Activated T-helper 2 cell treated with anti-CD3 and anti-CD28 coated beads, Interferon-gamma antibody, Interleukin-2, Interleukin-4, amounts not matched to agents 10 μg/mL and 5 μg/mL and 100 μg/mL, durations not matched to agents 14 hours and 24 hours and 36 hours (primary cell): ENCODE measurements around the gene HCCS. TPM values are rescaled to one million over a fixed set of nuclear protein-coding genes. Genes with fewer than 3 reads are reported as not detected.
"Not testable (repeated sequence)": the region's sequence is repeated elsewhere in the genome, so short reads cannot be mapped to it uniquely, and the experiment has no call there.

Experiments
- DNase-seq: peaks from one replicate; pipeline ENCODE4 v3.0.0; 2021; ENCODE audit warnings: low spot score
- H3K27ac Mint-ChIP-seq: one replicate; pipeline ENCODE4 v1.8.0; 2021; ENCODE audit warnings: mixed read lengths
- H3K27me3 Mint-ChIP-seq: one replicate; pipeline ENCODE4 v1.8.0; 2021; ENCODE audit warnings: low read depth, mixed read lengths
- H3K36me3 Mint-ChIP-seq: one replicate; pipeline ENCODE4 v1.8.0; 2021; ENCODE audit warnings: low read depth, mixed read lengths
- H3K4me1 Mint-ChIP-seq: one replicate; pipeline ENCODE4 v1.8.0; 2021; ENCODE audit warnings: low read depth, mixed read lengths
- H3K4me3 Mint-ChIP-seq: one replicate; pipeline ENCODE4 v1.8.0; 2021; ENCODE audit warnings: low read depth, mild to moderate bottlenecking, moderate library complexity, mixed read lengths
- H3K9me3 Mint-ChIP-seq: one replicate; pipeline ENCODE4 v1.8.0; 2021; ENCODE audit warnings: mixed read lengths
- intact Hi-C: fragments of 100-400 bp; cut with micrococcal nuclease; formaldehyde crosslinking; loops from one replicate; pipeline ENCODE4 v1.15.1; 2023
- total RNA-seq: library from RNA; stranded (reverse); gene quantifications from 2 replicates; pipeline ENCODE4 v1.2.3, GENCODE V29; 2022

The HCCS gene
- total RNA-seq, 1 donor from 2014 or later: 24.4 TPM

DNA sequence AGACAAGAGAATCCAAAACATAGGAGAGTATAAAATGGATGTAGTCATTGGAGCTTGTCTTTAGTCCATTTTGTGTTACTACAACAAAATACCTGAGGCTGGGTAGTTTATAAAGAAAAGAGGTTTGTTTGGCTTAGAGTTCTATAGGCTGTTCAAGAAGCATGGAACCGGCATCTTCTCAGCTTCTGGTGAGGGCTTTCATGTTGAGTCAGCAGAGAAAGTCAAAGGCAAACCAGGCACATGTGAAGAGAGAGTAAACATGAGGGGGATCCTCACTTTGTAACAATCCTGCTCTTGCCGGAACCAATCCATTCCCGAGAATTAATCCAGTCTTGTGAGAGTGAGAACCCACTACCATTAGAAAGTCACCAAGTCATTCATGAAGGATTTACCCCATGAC lies 8.1 kb upstream of the HCCS start:
- Mint-ChIP-seq H3K36me3 (peaks cover 3% of the 10 kb centered on the region), H3K27me3 (no peaks in the 10 kb centered on the region), H3K9me3 (no peaks in the 10 kb centered on the region), H3K4me3 (no peak overlapping the region), H3K27ac (no peak overlapping the region), H3K4me1 (peaks cover 4% of the 10 kb centered on the region)
- intact Hi-C loops: no loop called here
- no peak for DNase-seq

DNA sequence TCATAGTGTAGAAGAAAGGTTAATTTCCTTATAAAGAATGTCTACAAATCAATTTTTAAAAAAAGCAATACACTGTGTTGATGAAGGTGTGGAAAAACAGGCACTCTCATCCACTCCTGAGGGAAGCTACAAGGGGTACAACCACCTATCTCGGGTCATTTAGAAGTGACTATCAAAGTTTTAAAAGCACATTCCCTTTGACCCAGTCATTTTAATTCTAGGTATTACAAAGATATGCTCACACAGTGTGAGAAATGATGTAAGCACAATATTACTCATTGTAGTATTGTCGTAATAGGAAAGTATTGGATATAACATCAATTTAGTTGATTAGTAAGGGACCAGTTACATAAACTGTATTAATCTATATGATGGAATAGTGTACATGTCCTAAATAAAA lies 7.4 kb upstream of the HCCS start:
- H3K27me3 Mint-ChIP-seq: no peaks in the 10 kb centered on the region
- intact Hi-C loops: no loop called here
- no peak for DNase-seq
- H3K36me3 Mint-ChIP-seq: peaks cover 3% of the 10 kb centered on the region
- H3K4me1 Mint-ChIP-seq: peaks cover 4% of the 10 kb centered on the region
- no peaks in the 10 kb centered on the region for H3K9me3 Mint-ChIP-seq
- H3K27ac Mint-ChIP-seq: no peak overlapping the region
- no peak overlapping the region for H3K4me3 Mint-ChIP-seq

DNA sequence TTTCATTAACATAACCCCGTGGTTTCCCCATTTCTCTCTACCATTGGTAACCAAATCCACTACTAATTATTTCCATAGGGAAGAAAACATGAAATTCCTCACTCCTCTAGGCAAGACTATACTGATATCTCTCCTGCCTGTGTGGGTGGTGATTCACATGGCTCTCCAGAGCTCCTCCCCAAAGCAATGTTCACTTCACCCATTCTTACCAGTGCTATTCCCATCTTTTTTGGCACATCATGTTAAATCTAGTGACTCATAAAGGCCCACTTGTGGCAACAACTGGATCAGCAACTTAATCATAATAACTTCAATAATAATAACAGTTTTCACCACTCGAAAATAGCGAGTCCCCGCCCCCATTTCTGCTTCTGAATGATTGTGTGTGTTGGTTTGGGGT lies 6.1 kb upstream of the HCCS start:
- no peaks in the 10 kb centered on the region for H3K27me3 Mint-ChIP-seq
- H3K9me3 Mint-ChIP-seq: no peaks in the 10 kb centered on the region
- H3K27ac Mint-ChIP-seq: no peak overlapping the region
- peaks cover 3% of the 10 kb centered on the region for H3K36me3 Mint-ChIP-seq
- intact Hi-C loops: no loop called here
- no peak for DNase-seq
- H3K4me1 Mint-ChIP-seq: peaks cover 4% of the 10 kb centered on the region
- H3K4me3 Mint-ChIP-seq: no peak overlapping the region

DNA sequence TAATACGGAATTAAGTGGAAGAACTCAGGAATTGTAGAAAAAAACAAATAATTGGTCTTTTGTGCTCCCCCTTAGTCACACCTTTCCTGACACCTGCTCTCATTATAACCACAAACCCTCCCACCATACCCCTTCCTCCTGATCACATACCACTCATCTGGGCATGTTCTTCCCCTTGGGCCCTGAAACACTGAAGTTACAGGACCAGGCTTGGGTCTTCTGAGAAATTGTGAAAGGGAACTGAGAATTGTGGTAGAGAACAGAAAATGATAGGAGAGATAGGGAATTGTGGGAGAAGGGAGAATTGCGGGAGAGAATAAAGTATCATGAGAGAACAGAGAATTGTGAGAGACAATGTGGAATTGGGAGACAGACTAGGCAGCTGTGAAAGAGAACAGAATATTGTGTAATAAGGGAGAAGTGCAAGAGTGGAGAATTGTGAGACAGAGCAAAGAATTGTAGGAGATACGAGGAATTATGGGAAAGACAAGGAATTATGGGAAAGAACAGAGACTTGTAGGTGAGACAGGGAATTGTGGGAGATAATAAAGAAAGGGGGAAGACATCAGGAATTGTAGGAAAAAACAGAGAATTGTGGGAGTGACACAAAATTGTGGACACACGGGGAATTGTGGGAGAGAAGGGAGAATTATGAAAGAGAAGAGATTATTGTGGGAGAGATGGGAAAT lies 2.7 kb upstream of the HCCS start:
- H3K4me1 Mint-ChIP-seq: peaks cover 5% of the 10 kb centered on the region
- intact Hi-C loops: no loop called here
- no peak overlapping the region for H3K27ac Mint-ChIP-seq
- H3K27me3 Mint-ChIP-seq: no peaks in the 10 kb centered on the region
- no peak for DNase-seq
- no peak overlapping the region for H3K4me3 Mint-ChIP-seq
- H3K9me3 Mint-ChIP-seq: no peaks in the 10 kb centered on the region
- peaks cover 4% of the 10 kb centered on the region for H3K36me3 Mint-ChIP-seq

DNA sequence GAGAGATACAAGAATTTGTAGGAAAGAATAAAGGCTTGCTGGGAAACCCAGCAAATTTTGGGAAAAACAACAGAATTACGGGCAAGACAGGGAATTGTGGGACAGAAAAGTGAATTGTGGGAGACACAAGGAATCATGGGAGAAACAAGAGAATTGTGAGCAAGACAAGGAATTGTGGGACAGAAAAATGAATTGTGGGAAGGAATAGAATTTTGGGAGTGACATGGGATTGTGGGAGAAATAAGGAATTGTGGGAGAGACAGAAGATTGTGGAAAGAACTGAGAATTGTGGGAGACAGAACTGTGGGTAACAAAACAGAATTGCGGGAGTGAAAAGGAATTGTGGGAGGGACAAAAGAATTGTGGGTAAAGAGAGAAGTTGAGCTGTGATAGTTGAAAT lies 1.2 kb upstream of the HCCS start:
- H3K4me3 Mint-ChIP-seq: no peak overlapping the region
- intact Hi-C loops: loop anchor here (10.0 kb wide), 1 partner anchor 645 kb away; the partner anchor contains the start of gene MSL3
- H3K27ac Mint-ChIP-seq: no peak overlapping the region
- peaks cover 16% of the 10 kb centered on the region for H3K36me3 Mint-ChIP-seq
- no peaks in the 10 kb centered on the region for H3K27me3 Mint-ChIP-seq
- no peak for DNase-seq
- peaks cover 11% of the 10 kb centered on the region for H3K4me1 Mint-ChIP-seq
- H3K9me3 Mint-ChIP-seq: no peaks in the 10 kb centered on the region

DNA sequence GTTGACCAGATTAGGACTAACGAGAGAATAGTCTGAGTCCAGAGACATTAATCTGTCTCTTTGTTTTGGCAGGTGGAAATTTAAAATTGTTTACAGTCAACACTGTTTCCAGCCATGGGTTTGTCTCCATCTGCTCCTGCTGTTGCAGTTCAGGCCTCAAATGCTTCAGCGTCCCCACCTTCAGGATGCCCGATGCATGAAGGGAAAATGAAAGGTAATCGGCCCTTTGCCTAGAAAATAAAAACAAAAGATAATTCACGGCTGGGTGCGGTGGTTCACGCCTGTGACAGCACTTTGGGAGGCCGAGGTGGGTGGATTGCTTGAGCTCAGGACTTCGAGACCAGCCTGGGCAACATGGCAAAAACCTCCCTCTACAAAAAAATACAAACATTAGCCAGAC lies 815 bp downstream of the HCCS start:
- intact Hi-C loops: loop anchor here (10.0 kb wide), 1 partner anchor 643 kb away; the partner anchor contains the start of gene MSL3
- no peak overlapping the region for H3K4me3 Mint-ChIP-seq
- no peaks in the 10 kb centered on the region for H3K9me3 Mint-ChIP-seq
- H3K4me1 Mint-ChIP-seq: peaks cover 14% of the 10 kb centered on the region
- no peaks in the 10 kb centered on the region for H3K27me3 Mint-ChIP-seq
- DNase-seq: no peak
- peaks cover 25% of the 10 kb centered on the region for H3K36me3 Mint-ChIP-seq
- H3K27ac Mint-ChIP-seq: peak overlapping the region; percentile 89

DNA sequence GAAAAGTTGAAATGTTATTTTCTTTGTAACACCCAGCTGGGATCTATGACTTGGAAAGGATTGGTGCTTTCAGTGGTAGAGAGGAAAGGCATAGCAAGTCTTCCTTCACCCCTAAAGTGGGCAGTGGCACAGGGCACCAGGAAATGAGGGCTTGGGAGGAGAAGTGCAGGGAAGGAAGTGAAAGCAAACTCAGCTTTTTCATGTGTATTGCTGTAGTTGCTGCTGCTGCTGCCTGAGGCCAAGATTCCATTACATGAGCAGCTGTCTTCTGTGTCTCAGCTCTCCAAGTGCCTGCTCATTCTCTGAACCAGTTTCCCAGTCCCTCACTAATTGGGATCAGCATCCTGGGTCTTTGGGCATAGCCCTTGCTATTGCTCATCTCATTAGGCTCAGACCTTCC lies 2.6 kb downstream of the HCCS start:
- Mint-ChIP-seq H3K27me3 (no peaks in the 10 kb centered on the region), H3K4me1 (peaks cover 14% of the 10 kb centered on the region), H3K36me3 (peaks cover 30% of the 10 kb centered on the region), H3K27ac (peak overlapping the region; percentile 68), H3K9me3 (no peaks in the 10 kb centered on the region), H3K4me3 (peak overlapping the region; percentile 39)
- intact Hi-C loops: loop anchor here (10.0 kb wide), 1 partner anchor 641 kb away; the partner anchor contains the start of gene MSL3
- no peak for DNase-seq

DNA sequence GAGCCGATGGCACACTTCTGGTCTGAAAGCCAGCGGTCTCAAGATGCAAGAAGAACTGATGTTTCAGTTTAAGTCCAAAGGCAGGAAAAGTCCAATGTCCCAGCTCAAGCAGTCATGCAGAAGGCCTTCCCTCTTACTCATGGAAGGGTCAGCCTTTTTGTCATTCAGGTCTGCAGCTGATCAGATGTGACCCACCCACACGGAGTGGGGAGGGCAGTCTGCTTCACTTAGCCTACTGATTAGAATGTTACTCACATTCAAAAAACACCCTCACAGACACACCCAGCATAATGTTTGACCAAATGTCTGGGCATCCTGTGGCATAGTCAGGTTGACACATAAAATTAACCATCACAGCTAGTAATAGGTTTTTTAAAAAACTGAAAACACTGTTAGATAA lies 6.6 kb downstream of the HCCS start:
- Mint-ChIP-seq H3K27me3 (no peaks in the 10 kb centered on the region), H3K4me1 (peaks cover 14% of the 10 kb centered on the region), H3K4me3 (no peak overlapping the region), H3K9me3 (no peaks in the 10 kb centered on the region), H3K36me3 (peaks cover 52% of the 10 kb centered on the region), H3K27ac (no peak overlapping the region)
- DNase-seq: no peak
- intact Hi-C loops: loop anchor here (10.0 kb wide), 1 partner anchor 637 kb away; the partner anchor contains the start of gene MSL3

DNA sequence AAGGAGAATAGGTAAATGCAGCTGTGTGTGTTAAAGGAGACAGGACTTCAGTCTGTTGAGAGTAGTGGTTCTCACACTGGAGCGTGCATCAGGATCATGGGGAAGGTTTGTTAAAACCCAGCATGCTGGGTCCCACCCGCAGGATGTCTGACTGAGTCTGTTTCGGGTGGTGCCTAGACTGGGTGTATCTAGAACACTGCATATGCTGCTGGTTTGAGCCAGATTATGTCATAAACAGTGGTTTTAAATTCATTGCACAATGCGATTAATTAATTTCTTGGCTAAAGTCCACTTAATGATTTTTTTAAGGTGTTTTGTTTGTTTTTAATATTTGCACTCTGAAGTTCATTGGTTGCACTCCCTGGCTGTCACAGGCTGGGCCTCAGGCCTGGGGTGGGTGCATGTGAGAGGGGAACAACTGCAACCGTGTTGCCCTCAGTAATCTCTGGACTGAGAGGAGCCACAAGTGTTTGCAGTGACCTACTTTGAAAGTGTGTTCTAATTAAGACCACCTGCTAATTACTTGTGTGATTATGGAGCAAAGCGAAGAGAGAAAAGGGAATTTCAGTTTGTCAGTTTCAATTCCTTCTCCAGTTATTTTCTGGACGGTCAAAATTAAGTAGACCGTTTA lies 8.3 kb downstream of the HCCS start:
- Mint-ChIP-seq H3K4me1 (peaks cover 3% of the 10 kb centered on the region), H3K9me3 (no peaks in the 10 kb centered on the region), H3K4me3 (no peak overlapping the region), H3K27ac (no peak overlapping the region), H3K36me3 (peaks cover 43% of the 10 kb centered on the region), H3K27me3 (no peaks in the 10 kb centered on the region)
- no peak for DNase-seq
- intact Hi-C loops: loop anchor here (10.0 kb wide), 1 partner anchor 635 kb away; the partner anchor contains the start of gene MSL3

DNA sequence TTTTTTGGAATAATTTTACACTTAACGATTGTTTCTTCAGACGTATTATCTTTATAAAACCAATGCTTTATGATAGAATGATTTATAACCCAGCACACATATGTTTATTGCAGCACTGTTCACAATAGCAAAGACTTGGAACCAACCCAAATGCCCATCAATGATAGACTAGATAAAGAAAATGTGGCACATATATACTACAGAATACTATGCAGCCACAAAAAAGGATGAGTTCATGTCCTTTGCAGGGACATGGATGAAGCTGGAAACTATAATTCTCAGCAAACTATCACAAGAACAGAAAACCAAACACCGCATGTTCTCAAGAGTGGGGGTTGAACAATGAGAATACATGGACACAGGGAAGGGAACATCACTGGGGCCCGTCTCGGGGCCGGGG lies 12.0 kb downstream of the HCCS start:
- H3K36me3 Mint-ChIP-seq: peaks cover 24% of the 10 kb centered on the region
- H3K27me3 Mint-ChIP-seq, H3K9me3 Mint-ChIP-seq, intact Hi-C loops, H3K27ac Mint-ChIP-seq, H3K4me3 Mint-ChIP-seq, DNase-seq, H3K4me1 Mint-ChIP-seq: not testable (repeated sequence)

DNA sequence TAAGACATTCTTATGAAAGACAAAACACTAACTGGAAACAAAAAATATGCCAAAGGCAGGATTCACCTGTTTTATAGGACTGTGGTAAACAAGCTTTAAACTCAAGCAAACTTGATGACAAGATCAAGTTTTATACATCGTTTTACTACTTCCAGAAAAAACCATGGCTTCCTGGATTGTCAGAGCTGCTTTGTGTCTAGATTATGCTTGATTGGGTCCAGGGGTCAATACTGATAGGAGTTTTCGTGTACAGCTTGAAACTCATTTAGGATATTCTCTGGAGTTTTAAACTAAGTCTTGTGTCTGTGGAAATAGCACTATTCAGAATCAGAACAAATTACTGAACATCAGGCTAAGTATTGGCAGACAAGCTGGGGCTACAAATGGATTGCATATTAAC lies 13.0 kb downstream of the HCCS start:
- Mint-ChIP-seq H3K4me3 (no peak overlapping the region), H3K27ac (no peak overlapping the region), H3K4me1 (no peaks in the 10 kb centered on the region), H3K27me3 (no peaks in the 10 kb centered on the region), H3K9me3 (no peaks in the 10 kb centered on the region), H3K36me3 (peaks cover 21% of the 10 kb centered on the region)
- DNase-seq: no peak
- intact Hi-C loops: no loop called here

DNA sequence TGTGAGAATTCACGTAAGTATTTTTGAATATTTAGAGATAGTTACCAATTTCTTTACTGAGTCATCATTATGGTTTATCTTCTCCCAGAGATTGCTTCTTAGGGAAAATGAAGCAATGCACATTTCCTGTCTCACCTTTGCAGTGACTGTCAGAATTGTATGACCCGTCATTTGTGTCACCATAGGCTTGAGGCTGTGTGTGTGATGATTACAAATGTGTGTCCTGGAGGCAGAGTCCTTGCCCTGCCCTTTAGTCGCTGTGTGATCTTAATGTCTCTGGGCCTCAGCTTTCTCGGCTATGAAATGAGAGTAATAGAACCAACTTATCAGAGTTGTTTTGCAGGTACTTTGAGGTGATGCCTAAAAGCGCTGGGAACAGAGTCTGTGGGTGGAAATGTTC lies 13.9 kb downstream of the HCCS start:
- no peak overlapping the region for H3K4me3 Mint-ChIP-seq
- H3K27me3 Mint-ChIP-seq: no peaks in the 10 kb centered on the region
- peaks cover 15% of the 10 kb centered on the region for H3K36me3 Mint-ChIP-seq
- no peak for DNase-seq
- no peak overlapping the region for H3K27ac Mint-ChIP-seq
- no peaks in the 10 kb centered on the region for H3K9me3 Mint-ChIP-seq
- H3K4me1 Mint-ChIP-seq: no peaks in the 10 kb centered on the region
- intact Hi-C loops: no loop called here

DNA sequence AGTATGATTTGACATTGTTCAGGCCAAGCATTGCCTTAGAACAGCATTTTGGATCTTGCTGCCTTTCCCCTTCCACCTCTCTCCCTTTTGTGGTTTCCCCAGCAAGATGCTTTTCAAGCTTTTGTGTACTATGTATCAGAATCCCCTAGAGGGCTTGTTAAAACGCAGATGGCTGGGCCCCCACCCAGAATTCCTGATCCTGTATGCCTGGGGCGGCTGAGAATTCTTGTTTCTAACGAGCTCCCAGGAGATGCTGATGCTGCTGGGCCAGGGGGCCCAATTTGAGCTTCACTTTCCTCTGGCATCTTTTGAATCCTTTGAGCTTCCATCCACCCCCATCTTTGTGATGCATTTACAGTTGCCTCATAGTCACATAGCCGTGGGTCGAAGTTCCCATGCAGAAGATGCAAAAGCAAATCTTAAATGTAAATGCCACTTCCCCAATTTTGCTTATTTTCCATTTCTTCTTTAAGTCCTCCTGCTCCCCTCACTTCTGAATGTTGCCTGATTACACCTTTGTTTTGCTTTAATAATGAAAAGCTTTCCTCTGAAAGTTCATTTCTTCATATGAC lies 18.5 kb downstream of the HCCS start:
- Mint-ChIP-seq H3K9me3 (no peaks in the 10 kb centered on the region), H3K27ac (no peak overlapping the region), H3K27me3 (no peaks in the 10 kb centered on the region), H3K4me1 (no peaks in the 10 kb centered on the region), H3K4me3 (no peak overlapping the region), H3K36me3 (no peaks in the 10 kb centered on the region)
- DNase-seq: no peak
- intact Hi-C loops: no loop called here
